ENCODE results near the gene PLXNA4.

PLXNA4 gene

DNA sequence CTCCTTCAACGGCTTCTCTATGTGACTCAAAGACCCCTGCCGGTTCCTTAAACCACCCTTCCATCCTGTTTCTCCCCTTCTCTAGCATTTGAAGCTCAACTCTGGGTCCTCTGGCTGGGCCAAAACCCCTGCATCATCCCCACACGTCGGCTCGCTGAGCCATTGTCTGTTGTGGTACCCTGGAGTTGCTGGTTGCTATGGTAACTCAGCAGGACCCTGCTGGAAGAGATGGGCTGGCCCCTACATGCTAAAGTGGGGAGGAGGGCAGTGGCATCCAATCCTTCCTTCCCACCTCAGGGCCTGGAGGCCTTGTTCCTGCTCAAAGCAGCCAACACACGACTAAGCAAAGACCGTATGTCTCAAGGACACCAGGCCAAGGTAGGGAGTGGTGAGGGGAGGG, 452.5 kb downstream of the PLXNA4 start:
- DNase-seq, result no peak

DNA sequence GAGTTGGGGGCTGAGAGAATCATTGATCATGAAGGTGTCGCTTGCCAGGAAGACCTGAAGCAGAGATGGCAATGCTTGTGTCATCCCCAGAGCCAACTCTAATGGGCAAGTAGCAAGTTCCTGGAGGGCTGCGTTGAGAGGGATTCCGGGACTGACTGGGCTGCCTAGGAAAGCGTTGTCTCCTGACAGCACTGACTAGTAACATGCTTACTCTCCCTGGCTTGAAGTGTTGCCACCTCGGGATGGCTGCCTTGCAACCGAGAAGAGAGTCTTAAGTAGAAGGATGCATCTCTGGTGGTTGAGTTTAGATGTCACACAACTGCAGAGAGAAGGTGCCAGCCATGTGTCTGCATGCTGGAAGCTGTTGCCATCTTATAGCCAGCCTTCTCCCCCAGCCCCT, 453.4 kb downstream of the PLXNA4 start:
- no peak for DNase-seq

DNA sequence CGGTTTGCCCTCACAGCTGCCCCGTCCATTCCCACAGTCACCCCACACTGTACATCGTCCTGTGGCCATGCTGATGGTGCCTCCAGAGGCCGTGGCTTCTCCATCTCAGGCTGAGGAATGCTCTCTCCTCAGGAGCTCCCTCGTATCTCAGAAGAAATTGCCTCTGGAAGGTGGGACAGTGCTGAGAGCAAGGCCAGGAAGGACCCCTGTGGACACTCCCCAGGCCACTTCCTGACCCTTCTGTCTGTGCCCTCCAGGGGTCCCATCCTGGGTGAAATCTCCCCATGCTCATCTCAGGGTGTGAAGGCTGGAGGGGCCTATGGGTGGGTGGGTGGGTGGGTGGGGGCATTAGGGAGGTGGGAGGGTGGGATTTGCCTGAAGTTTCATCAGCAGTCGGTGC, 454.3 kb downstream of the PLXNA4 start:
- DNase-seq, result no peak

DNA sequence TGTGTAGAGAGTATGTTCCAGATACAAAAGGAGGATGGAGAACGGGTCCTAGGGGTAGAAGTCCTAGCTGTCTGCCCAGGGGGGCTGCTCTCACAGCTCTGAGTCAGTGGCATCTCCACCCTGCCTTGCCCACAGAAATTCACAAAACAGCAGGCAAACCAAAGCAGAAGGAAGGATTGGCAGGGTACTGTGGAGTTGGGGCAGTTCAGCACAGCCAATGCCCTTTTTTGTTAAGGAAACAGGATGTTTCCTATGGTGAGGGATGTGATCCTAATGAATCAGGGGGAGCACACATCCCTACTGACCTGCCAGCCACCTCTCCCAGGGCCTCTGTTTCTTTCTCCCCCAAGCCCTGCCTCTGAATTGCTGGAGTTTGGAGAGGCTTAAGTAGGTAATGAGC, 457.6 kb downstream of the PLXNA4 start:
- DNase-seq, result no peak

DNA sequence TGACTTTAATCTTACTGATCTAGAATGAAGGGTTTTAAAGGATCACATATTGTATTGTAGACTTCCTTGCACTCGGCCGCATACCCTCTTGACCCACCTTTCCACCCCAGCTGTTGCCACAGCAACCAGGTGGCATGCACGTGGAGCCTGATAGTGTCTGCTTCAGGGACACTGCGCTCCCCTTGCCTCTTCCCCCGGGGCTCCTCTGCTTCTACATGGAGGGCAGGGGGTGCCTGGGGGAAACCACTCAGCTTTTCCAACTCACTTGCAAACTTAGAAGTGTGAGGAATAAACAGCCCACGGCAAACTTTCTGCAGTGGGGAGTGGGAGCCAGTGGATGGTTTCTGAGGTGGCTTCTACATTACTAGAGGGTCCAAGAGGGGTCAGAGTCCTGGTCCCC, 458.6 kb downstream of the PLXNA4 start:
- no peak for DNase-seq

DNA sequence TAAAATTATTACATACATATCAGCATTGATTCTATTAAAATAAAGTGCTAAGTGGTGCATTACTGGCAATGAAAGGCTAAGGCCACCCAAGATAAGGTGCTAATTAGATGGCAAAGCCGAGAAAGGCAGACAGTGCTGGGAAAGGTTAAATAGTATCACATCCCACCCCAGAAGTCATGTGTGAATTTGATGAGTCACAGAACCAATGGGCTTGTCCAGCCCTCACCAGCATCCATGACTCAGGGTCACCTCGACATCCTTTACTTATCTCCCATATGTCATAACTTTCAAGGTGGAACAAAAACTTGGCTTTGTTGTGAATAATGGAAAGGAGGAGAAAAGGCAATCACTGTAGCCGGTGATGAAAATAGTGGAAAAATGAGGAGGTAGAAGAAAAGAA, 459.1 kb downstream of the PLXNA4 start:
- DNase-seq, result no peak

DNA sequence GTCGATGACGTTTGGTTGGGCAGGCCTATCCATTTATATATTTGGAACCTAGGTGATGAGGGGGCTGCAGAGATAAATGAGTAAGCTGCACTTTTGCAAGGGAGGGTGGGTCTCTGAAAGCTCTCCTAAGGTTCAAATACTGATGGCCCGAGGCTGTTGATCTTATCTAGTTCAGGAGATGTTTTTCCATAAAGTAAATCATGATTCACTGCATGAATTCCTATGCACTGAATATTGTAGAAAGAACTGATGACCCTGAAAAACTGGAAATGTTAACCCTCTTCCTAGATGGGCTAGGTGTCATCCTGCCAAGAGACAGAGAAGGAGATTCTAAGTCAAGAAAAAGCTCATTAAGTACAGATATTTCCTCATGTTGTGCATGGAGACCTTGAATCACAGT, 459.9 kb downstream of the PLXNA4 start:
- DNase-seq, result no peak

DNA sequence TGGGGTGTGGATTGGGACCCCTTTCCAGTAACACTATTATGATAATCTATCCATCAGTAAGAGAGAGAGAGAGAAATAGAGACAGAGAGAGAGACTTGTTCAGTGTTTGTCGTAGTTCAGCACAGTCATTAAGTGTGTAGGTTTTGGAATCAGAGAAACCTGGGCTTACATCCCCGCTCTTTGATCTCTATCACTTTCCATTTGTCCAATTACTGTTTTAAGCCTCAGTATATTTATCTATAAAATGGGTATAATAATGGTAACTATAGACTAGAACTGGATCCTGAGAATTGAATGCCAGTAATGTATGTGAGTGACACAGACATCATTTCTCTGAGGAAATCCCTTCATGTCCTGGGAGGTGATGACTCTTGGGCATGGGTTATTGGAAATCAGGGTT, 460.5 kb downstream of the PLXNA4 start:
- no peak for DNase-seq

DNA sequence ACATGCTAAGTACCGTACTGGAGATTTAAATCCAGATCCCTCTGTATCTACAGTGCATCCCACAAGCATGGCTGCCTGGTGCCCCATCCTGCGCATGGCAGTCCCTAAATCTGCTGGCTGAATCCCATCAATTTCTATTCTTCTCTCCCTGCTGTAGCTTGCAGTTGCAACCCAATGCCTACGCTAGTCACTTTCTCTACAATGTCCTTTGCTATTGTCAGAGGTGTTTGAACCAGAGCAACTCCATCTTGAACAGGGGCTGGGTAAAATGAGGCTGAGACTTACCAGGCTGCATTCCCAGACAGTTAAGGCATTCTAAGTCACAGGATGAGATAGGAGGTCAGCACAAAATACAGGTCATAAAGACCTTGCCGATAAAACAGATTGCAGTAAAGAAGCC, 461.2 kb downstream of the PLXNA4 start:
- DNase-seq, result no peak

DNA sequence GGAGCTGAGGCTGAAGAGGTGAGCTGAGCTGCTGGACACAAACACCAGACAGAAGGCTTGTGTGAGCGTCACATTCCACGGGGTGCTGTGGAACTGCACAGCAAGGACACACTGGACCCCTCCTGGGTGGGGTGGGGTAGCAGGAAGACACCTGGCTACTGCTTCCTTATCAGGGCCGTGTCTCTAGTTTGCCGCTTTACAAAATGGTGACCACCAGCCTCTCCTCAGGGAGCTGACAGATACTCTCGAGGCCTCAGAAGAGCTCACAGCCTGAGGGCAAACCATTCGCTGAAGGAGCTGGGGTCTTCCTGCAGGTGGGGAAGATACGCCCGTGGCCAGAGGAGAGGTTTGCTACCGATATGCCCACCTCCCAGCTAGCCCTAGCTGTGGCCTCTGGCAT, 461.9 kb downstream of the PLXNA4 start:
- DNase-seq, result no peak

DNA sequence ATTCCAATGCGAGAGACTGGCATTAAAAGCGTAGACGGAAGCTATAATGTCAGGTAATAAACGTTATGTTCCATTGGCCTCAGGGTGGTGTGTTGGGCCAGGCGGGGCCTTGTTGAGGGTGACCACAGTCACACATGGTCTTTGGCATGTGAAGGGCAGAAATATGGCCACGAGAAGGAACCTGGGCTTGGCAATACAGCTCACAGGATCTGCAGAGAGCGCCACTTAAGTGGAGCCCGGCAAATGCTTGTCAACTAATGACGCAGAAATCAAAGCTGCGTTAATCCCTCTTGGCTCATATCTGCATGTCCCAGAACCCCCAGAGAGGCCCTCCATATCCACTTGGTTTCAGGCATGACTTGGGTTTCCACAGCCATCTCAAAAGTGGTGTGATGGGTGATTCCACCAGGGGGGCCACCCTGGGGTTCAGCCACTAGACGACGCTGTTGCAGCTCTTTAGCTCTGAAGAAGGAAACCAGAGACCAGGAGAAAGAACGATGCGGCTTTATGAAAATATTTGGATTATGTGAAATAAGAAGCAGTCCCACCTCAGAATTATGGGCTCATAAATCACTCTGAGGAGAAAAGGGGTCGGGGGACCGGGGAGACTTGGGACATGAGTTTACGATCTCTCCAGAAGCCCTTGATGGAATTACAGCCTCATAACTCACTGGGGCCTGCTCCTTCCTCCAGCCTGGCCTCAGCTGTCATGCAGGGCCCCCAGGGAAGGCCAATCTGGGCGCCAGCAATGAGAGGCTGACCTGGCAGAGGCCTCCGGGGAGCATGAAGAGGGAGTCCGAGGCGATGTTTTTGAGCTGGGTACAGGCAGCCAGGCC, 462.5 kb downstream of the PLXNA4 start:
- DNase-seq, result no peak

DNA sequence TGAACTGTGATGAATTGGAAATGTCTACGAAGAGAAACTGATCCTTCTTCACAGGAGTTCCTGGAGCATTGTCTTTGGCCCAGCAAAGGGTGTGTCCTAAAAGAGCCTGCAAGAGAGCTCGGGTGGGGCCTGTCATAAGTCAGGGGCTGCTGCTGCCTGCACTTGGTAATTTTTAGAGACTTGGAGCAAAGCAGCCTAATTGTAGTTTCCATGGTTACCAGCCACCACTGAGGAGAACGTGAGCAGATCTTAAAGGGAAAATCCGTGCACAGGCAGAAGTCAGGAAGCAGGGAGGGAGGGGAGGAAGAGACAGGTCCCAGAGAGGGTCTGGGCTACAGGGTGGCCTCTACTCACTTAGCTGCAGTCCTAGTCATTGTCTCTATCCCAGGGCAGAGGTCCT, 463.6 kb downstream of the PLXNA4 start:
- DNase-seq, result no peak

DNA sequence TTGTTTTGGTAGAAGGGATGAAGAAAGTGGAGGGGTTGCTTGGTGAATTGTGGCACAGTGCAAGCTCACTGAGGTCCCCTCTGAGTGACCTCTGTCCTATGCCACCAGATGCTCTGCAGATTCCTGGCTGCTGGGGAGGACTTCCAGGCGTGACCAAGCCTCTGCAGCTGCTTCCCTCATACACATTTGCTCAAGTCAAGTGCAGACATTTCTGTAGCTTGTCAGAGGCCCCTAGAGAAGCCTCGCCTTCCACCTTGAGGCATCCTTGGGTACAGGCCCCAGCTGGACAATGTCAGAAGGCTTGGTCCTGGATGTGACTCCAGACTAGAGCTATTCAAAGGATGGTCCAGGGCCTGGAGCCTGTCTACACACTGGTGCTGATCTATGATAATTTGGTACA, 464.2 kb downstream of the PLXNA4 start:
- no peak for DNase-seq

DNA sequence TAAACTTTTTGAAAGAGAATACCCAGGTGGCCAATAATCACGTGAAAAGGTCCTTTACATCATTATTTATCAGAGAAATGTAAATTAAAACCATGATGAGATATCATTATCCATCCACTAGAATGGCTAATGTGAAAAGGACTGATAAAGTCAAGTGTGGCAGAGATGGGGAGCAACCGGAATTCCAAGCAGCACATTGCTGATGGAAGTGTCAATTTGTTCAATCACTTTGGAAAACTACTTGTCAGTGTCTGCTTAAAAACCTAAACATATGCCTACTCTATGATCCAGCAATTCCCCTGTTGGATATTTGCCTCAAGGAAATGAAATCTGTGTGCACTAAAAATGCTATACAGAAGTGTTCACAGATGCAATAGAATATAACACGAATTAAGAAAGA, 465.6 kb downstream of the PLXNA4 start:
- DNase-seq, result no peak

DNA sequence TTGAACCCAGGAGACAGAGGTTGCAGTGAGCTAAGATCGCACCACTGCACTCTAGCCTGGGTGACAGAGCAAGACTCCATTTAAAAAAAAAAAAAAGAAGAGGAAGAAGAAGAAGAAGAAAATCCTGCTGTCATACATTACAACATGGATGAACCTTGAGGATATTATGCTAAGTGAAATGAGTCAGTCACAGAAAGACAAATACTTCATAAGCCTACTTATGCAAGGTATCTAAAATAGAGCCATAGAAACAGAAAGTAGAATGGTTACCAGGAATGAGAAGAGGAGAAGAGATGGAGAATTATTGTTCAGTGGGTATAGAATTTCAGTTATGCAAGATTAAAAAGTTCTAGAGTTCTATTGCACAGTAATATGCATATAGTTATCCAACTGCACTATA, 466.5 kb downstream of the PLXNA4 start:
- DNase-seq, result no peak

DNA sequence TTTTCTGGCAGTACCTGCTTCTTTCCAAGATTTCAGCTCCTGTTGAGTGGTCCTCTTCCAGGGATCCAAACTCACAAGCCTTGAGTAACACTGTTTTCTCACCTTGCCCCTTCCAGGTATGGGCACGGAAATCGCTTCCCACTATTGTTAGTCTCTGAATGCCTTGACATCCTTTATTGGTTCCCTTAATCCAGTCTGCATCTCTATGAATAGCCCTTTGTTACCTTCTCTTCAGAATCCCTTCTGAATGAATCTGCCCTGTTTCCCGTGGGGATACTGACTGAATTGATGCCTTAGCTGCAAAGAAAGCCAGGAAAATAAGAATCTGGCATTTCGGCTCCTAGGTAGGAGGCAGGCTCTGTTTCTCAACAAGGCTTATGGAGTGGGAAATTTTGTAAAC, 467.7 kb downstream of the PLXNA4 start:
- no peak for DNase-seq

DNA sequence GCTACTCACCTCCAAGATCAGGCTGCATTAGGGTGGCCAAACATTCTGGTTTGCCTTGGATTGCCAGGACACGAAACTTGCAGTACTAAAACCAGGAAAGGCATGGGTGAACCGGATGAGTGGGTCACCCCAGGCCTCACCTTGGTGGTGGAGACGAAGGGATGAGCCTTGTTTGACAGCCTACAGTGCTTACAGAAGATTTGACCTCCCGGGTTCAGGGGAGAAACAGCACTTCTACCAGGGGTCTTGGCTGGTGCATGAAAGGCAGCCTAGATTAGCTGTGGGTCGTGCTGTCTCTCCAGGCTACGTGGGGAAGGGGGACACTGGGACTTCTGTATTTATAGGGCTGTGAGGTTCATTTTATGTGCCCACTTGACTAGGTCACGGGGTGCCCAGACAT, 469.8 kb downstream of the PLXNA4 start:
- DNase-seq, result no peak

DNA sequence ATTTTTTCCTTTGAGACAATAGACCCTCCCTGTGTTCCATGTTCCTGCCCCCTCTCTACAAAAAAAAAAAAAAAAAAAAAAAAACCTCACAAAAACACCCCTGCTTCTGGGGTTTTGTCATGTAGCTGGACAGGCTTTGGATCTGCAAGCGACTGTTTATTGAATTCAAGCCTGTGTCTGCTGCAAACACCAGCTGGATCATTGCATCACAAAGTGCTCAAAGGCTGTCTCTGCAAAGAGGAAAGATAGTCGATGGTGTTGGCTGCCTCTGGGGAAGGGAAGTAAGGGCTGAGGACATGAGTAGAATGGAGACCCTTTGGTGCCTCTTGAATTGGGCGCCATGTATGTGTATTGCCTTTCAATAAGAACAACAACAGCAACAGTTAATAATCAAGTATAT, 471.2 kb downstream of the PLXNA4 start:
- no peak for DNase-seq

DNA sequence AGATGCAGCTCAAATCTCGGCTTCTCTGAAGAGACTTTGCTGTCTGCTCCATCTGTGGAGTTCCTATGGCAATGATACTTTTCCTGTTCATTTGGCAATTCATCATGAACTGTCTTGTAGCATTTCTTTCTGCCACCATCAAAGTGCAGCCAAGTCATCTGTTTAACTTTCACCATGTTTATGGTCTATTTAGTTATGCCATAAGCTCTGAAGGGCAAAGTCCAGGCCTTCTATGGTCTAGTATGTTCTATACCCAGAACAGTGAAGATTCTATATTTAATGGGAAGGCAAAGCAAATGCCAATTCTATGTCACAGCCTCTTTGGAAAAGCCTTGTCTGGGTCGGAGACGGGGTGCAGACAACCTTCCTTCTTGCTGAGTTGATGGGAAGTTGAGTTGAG, 472.6 kb downstream of the PLXNA4 start:
- no peak for DNase-seq

DNA sequence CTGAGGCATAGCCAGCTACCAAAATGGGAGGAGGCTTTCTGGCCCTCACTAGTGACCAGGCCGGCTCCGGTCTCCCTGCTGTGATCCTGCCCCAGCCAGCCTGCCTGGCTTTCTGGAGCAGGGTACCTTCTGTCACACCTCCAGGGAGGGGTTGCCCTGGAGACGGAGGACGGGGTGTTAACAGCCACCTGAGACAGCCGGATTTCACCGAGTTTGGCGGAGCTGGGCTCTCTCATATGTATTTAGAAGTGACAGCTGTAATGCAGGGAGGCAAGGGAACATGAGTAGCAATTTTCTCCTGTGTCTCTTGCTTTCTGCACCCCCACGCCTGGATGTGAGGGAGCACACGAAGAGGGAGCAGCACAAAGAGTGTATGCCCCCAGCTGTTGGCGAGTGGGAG, 473.3 kb downstream of the PLXNA4 start:
- DNase-seq, result no peak

DNA sequence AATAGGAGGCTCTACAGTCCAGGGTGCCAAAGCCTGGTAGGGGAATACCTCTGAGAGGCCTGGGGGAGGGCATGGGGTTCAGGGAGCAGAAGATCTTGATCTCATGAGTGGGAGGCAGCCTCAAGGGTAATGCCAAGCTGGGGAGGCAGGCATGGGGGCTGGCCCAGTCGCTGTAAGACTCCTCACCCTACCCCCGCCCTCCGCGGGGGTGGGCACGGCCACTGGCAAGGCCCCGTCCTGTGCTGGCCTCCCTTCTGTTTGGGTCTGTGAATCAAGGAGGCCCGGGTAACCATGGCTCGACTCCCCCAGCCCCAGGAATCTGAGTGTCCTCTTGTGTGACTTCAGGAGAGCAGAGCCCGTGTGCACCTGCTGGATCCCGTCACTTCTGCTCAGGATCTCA, 473.9 kb downstream of the PLXNA4 start:
- no peak for DNase-seq

DNA sequence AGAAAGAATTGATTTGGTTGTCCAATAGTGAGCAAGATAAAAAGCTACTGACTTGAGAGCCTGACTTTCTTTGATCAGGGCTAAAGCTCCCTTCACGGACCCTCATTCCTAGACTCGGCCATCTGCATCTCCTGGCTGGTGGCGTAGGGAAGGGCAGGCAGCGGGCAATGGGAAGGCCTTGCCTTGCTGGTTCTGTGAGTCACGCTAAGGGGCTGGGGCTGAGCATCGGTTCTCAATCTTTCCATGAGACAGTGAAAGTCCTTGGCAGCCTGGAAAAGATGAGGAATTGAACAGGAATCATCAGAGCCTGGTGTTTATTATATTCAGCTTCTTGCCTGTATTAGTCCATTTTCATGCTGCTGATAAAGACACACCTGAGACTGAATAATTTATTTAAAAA, 475.3 kb downstream of the PLXNA4 start:
- DNase-seq, result no peak

DNA sequence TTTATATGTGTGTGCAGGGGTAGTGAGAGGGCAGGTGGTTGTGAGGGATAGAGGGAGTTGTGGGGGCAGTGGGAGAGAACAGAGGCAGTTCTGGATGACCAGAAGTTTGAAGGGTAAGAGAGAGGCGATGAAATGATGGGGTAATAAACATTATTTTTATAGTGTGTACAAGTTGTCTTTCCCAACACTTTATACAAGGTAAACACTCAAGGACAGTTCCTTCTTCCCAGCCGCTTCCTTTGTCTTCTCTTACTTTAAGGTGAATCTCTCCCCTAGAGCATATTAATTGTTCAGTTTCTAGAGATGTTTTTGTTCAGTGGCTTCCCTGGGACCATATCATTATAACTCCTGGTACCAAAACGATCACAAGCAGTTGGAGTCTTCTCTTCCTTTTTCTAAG, 475.8 kb downstream of the PLXNA4 start:
- DNase-seq, result no peak

DNA sequence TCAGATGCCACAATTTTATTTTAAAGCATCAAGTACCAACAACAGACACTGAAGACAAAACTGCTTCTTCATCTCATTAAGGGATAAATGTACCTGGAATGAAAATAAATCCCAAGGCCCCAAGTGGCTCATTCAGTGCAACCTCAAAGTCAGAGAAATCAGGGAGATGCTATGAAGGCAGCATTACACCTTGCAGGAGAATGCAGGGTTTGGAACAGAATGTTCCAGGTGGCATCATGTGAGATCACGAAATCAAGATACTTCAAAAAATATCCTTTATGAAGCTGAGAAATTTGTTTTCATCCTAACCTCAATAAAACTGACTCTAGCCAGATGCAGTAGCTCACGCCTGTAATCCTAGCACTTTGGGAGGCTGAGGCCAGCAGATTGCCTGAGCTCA, 477.1 kb downstream of the PLXNA4 start:
- DNase-seq, result no peak

DNA sequence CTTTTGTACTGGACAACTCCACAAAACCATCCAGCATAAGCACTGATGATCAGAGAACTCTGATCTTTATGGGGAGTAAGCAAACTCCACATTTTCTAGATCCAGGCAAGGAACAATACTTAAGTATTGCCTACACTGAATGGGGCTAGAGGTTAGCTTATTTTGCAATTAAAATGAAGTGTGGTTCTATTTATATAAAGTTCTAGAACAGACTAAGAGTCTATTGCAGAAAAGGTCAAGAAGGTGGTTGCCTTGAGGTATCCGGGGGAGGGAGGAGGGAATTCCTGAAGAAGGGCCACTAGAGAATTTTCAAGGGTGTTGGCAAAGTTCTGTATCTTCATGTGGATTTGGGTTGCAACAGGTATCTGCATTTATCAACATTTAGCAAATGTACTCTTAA, 477.9 kb downstream of the PLXNA4 start:
- no peak for DNase-seq

Measured in activated CD4-positive, alpha-beta T cell treated with anti-CD3 and anti-CD28 coated beads, Interleukin-2, amount 50 U/mL, for 1 hour (primary cell).